NCI-H1105 treated with DMSO at 0.1 percent for 48 hours (cell line): ENCODE measurements around the gene STK32B.

ENCODE experiments used
- DNase-seq: peaks from one replicate; lab custom pipeline; 2025; lab: John Stamatoyannopoulos, UW

The STK32B gene

GRCh38 chr4:5471206-5471605, 419.9 kb downstream of the STK32B start:
- DNase-seq: no peak

DNA sequence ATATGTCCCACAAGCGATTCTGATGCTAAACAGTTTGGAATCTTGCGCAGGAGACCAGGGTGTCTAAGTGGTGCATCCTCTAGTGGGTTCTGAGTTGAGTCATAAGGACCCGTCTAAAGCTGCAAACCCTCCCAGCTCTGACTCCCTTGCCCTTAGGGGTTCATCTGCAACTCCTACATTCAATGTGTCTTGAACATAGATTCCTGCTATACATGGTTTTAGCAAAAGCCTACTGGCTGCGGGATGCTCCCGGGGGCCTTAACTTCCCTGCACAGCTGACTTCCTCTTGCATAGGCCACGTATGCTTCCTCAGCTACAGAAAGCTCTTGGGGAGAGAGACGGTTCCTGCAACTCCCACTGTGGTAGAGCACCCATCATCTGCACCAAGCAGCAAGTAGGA, 420.4 kb downstream of the STK32B start:
- no peak for DNase-seq

DNA sequence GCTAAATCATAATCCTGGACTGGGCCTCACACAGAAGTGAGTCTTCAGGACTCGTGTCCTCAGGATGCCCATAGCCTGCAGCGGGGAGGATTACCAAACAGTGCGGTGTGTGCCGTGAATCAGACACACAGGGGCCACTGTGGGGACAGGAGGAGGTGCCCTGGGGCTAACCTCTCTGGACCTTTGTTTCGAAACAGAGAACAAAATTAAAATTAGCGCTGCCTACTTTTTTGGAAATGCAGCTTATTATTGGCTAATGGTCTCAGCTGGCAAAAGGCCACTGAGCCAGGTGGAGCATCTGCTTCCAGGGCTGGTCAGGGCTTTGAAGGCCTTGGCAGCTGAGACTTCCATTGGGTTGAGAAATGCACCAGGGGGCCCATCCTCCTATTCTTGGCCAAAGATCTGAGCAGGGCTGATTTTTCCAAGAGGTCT, 420.9 kb downstream of the STK32B start:
- no peak for DNase-seq

GRCh38 chr4:5473125-5473524, 421.8 kb downstream of the STK32B start:
- no peak for DNase-seq

DNA sequence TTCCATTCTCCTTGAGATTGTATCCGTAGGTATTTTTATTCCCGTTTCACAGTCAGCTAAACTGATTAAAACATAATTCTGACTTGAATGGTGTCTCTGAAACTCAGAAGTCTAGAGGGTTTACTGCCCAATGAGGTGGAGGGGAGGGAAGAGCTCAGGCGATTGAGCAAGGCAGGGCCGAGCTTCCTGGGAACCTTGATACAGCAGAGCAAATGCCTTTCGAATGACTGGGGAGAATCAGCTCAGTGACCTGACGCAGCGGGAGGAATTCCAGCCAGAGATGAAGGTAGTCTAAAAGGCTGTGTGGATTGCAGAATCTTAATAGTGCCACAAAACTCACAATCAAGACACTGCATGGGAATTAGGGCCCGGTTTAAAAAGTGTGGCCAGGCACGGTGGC, 423.5 kb downstream of the STK32B start:
- DNase-seq: no peak

DNA sequence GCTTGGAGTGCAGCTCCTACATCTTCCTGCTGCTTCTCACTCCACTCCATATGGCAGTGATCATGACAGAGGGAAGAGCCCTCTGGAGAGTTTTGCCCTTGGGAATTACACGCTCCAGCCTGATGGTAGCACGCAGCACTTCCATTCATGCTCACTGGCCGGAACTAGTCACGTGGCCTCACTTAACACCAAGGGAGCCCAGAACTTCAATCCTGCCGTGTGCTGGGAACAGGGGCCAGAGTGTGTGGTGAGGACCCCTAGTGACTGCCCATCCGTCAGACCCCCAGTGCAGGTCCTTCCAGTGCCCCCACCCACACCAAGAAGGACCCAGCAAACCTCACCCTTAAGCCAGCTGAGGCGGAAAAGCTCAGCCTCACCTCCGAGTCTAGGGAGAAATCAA, 426.3 kb downstream of the STK32B start:
- DNase-seq: no peak

DNA sequence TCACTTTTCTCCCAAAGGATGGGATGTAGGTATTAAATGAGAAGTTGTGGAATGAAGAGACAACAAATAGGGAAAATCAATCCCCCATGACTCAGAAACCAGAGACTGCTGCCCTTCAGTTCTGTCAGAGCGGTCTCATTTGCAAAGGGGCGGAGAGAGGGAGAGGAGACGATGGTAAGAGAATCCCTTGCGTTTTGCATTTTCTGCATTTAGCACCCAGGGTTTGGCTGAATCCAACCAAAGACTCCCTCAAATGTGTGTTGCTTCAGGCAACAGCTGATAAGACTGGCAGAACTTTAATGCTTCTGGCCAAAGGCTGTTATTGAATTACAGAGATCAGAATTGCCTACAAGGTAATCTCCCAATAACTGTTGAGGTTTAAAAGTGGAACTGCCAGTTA, 426.9 kb downstream of the STK32B start:
- no peak for DNase-seq

DNA sequence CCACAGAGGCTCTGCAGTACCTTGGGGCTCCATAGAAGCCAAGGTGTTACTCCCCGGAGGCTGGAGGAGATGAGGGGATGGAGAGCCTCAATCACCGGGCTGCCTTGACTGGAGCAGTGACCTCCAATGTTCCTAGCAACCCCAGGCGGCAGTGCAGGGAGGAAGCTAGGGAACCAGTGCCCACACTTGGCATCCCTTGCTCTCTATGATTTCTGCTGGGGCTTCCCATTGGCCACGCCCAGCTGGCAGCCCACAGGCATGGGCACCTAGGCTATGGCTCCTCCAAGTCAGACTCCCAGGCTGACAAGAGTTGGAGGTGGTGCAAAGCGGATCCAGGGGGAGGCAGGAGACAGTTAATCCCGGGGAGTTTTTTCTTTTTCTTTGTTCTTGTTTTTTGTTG, 427.4 kb downstream of the STK32B start:
- DNase-seq: no peak

- no peak for DNase-seq
These were observed 428.3 kb downstream of the STK32B start for GRCh38 chr4:5479518-5480060.

GRCh38 chr4:5488413-5488812, 437.1 kb downstream of the STK32B start:
- DNase-seq: no peak

GRCh38 chr4:5489260-5489659, 438.0 kb downstream of the STK32B start:
- no peak for DNase-seq

- no peak for DNase-seq
These were observed 446.2 kb downstream of the STK32B start for GRCh38 chr4:5497489-5497888.

DNA sequence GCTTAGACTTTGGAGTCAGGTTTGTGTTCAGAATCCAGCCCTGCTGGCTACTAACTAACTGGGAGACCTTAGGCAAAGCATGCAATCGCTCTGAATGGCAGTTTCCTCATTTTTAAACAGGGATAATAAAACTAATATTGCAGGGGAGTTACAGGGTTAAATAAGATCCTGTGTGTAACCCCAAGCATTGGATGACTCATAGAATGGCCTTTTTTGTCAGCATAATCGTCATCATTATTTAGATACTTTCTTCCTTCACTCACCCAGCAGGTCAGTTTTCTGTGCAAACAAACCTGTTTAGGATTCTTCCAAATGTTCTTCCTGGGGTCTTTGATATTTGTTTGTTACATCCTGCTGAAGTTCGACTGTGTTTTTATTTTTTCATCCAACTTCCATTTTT, 448.9 kb downstream of the STK32B start:
- DNase-seq: no peak

DNA sequence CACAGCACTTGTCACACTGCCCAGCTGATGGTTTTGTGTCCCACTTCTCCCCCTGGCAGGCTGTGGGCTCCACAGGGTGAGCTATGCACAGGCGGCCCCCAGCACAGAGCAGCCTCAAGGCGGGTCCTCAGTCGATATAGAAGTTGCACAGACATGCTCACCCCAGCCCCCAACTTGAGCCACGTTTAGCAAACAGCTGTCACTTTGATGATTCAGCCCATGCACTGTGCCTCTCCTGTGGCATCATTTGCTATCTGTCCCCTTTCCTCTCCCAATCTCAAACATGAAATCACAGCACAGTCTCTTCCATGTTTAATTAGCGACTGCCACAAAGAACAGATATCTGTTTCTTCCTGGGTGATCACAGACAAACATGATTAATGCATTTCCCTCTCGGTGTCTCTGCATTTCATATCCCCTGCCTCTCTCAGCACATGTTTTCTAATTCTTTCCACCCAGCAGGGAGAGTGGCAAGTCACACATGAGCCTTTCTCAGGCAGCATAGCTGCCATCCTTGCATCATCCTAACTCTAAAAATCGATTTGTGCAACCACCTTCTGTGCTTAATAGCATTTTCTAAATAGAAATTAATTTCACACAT, 452.2 kb downstream of the STK32B start:
- no peak for DNase-seq

- DNase-seq: no peak
These were observed 453.2 kb downstream of the STK32B start for GRCh38 chr4:5504486-5504885.

DNA sequence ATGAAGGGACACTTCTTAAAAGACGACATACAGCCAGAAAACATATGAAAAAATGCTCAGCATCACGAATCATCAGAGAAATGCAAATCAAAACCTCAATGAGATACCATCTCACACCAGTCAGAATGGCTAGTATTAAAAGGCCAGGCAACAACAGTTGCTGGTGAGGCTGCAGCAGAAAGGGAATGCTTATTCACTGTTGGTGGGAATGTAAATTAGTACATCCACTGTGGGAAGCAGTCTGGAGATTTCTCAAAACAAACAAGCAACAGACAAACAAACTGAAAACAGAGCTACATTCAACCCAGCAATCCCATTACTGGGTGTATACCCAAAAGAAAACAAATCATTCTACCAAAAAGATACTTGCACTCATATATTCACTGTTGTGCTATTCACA, 459.2 kb downstream of the STK32B start:
- DNase-seq: no peak

- no peak for DNase-seq
These were observed 460.5 kb downstream of the STK32B start for GRCh38 chr4:5511791-5512190.

DNA sequence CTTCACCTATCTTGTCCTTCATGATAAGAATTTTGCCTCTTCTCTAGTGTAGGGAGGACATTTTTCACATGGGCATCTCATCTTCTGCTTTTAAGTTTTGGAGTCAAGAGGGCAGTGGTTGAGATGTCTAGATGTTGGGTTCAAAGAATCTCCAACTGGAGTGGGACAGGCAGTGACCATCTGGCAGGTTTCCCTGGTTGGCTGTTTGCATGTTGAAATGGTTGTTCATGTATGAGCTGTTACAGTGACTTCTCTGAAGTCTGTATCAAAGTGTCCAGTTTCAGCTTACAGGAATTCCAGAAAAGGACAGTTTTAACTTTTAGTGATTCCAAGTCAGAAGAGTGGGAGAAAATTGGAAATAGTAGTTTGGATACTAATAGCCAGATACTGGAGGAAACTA, 464.4 kb downstream of the STK32B start:
- DNase-seq: no peak

DNA sequence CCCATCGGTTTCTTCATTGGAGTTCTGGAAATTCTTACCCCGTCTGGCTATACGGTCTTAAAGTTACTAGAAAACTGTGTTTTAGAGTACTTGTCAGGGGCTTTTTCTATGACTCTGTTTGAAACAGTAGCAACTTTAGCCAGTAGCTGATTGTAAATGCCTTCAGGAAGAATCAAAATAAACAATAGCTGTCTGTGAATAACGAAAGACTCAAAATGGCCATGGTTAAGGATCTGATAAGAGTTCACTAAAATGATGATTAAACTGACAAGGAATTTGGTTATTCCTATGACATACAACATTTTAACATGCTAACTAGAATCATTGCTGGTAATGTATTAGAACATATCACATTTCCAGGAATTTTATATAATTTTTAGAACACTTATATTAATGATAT, 466.1 kb downstream of the STK32B start:
- no peak for DNase-seq

DNA sequence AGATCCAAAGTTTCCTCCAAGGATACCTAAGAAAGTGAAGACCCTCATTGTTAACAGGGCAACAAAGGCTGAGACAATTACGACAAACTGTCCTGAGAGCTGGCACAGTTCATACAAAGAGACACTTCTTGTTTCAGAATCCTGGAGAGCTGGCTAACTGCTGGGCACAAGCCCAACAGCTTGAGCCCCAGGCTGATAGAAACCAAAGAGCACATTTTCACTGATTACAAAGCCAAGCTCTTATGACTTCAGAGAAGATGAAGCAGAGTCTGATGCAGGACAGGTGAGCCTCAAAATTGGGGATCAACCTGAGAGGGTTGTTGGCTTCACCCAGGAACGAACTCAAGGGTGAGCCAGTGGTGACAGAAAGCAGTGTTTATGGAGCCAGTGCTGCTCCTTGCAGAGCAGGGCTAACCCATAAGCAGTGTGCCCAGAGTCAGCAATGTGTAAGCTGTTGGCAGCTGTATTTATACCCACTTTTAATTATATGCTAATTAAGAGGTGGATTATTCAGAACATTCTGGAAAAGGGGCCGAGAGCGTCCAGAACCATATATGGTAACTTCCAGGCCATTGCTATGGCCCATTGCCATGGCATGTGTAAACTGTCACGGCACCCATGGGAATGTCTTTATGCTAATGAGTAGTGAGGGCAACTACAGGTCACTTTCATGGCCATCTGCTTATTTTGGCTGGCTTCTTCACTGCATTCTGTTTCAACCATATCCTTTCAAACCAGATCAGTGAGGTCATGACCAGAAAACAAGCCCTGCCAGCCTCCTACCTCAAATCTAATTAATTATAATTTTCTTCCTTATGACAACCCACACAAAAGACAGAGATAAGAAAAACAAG, 473.4 kb downstream of the STK32B start:
- DNase-seq: no peak

DNA sequence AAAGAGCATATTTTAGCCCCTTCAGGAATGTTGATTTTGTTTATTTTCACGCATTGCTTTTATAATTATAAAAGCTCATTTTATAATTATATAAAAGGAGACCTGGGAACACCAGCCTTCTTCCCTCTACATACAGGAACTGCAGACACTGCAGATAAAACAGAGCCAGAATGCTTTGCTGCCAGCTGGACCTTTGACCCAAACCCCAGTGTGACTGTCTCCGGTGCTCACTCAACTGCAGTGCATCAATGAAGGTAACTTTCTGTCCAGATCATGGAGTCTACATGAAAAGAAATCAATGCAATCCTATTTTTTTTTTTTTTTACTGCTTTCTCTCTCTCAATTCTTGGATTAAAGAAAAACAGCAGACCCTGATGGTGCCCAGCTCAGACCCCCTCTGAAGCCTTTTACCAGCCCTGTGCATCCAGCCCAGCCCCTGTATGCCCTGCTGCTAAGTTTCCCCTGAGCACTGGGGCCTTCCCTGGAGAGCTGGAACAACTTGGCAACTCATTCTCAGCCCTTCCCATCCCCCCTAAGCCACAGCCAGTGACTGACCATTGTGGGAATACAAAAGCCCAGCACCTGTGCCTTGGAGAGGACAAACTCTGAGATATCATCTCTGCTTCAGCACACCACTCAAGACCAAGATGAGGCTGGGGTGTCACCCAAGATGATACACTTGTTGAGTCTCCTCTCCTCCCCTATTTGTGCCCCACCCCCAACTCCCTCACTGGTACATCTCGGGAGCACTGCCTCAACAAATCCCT, 475.0 kb downstream of the STK32B start:
- no peak for DNase-seq

GRCh38 chr4:5527211-5527610, 475.9 kb downstream of the STK32B start:
- DNase-seq: no peak

GRCh38 chr4:5528031-5528436, 476.8 kb downstream of the STK32B start:
- DNase-seq: no peak
